ENCODE data around the gene ZRANB3.

- TF ChIP-seq CTCF (IDR thresholded peaks at IDR 0.05) (no peak), POLR2A (IDR thresholded peaks at IDR 0.05) (no peak)
Observed at GRCh38 chr2:135245071-135245470, 285.9 kb downstream of the ZRANB3 start.

Data from tibial nerve (tissue), 3 donors.